ENCODE data around the gene TRPC4AP. TPM values are rescaled to one million over a fixed set of nuclear protein-coding genes. Genes with fewer than 3 reads are reported as not detected.

The TRPC4AP gene
- total and polyA plus RNA-seq, 2 of the 8 experiments (the other 6 are each of a cell fraction or from before 2014, with no cell fraction given) = 73.1 to 74.8 TPM

GRCh38 chr20:34976286-34976685 is 116.3 kb downstream of the TRPC4AP start:
- CTCF ChIA-PET (ENCODE audit: partially characterized antibody) = interaction anchor here (1.1 to 4.6 kb wide), 3 partner anchors 19 to 104 kb away, joined by 3 to 20 read pairs (median 4); partner anchors contain the start of gene GGT7
- Histone ChIP-seq H3K4me3 (ENCODE audit: extremely low read depth in 1 of 4, insufficient read depth in 2 of 4, low read depth in 3 of 4, low read length in 4 of 4) (no peak overlapping the region), H2BK20ac (ENCODE audit: low read length) (no peak overlapping the region), H3K9ac (replicated peaks in 1 of 4; ENCODE audit: extremely low read depth in 1 of 4, low read depth in 3 of 4, low read length in 3 of 4) (no peak overlapping the region), H3K27ac (ENCODE audit: low read depth, low read length) (no peak overlapping the region), H2BK5ac (ENCODE audit: low read depth, low read length) (no peak overlapping the region), H3K4me1 (replicated peaks in 1 of 4; ENCODE audit: control insufficient read depth in 3 of 4, insufficient read depth in 4 of 4, low read length in 3 of 4) (peaks cover 0 to 24% (median 8%) of the 10 kb centered on the region in 4 experiments; a peak in 5 of 7 replicates), H4K5ac (ENCODE audit: insufficient read length, low read depth, low read length) (no peak overlapping the region), H3K23me2 (ENCODE audit: low read depth, low read length) (no peaks in the 10 kb centered on the region), H3K18ac (ENCODE audit: extremely low read depth, low read length) (no peak overlapping the region), H3K79me2 (ENCODE audit: control insufficient read depth in 1 of 2, insufficient read depth in 2 of 2, low read length in 2 of 2) (no peaks in the 10 kb centered on the region), H2BK120ac (replicated peaks; ENCODE audit: low read depth, low read length) (no peak overlapping the region), H3K56ac (replicated peaks; ENCODE audit: insufficient read length, low read depth, low read length) (no peak overlapping the region), H4K8ac (ENCODE audit: extremely low read depth, insufficient read depth, low read length) (no peak overlapping the region), H3K27me3 (replicated peaks in 1 of 4; ENCODE audit: control insufficient read depth in 3 of 4, extremely low read depth in 1 of 4, insufficient read depth in 3 of 4, low read length in 3 of 4) (no peaks in the 10 kb centered on the region; a peak in 1 of 7 replicates), H3K9me3 (ENCODE audit: insufficient read depth in 2 of 2, low read depth in 1 of 2, low read length in 1 of 2) (no peaks in the 10 kb centered on the region), H3K79me1 (ENCODE audit: low read depth, low read length) (no peaks in the 10 kb centered on the region), H2AK5ac (ENCODE audit: low read depth, low read length) (no peak overlapping the region), H3K14ac (ENCODE audit: insufficient read length) (no peak overlapping the region), H2AFZ (ENCODE audit: low read length) (no peak overlapping the region), H2BK12ac (ENCODE audit: low read depth, low read length) (no peak overlapping the region), H4K20me1 (replicated peaks in 1 of 2; ENCODE audit: control insufficient read depth in 1 of 2, insufficient read depth in 2 of 2, low read length in 2 of 2) (no peaks in the 10 kb centered on the region), H4K91ac (replicated peaks; ENCODE audit: insufficient read length, low read length) (no peak overlapping the region), H3K4me2 (ENCODE audit: insufficient read depth in 1 of 2, low read depth in 2 of 2, low read length in 2 of 2) (no peak overlapping the region), H2BK15ac (ENCODE audit: low read length) (no peak overlapping the region), H3K36me3 (ENCODE audit: control insufficient read depth in 2 of 4, insufficient read depth in 4 of 4, low read length in 3 of 4) (no peaks in the 10 kb centered on the region), H3K23ac (ENCODE audit: insufficient read length) (no peak overlapping the region), H3K4ac (replicated peaks; ENCODE audit: insufficient read length, low read depth, low read length) (no peak overlapping the region)
- FAIRE-seq = no peak
- DNase-seq (ENCODE audit: low read depth in 1 of 2, low spot score in 2 of 2) = no peak
- POLR2A ChIA-PET (ENCODE audit: partially characterized antibody) = interaction anchor here (0.6 kb wide), 1 partner anchor 71 kb away, joined by 5 read pairs; no protein-coding TSS in a partner anchor
- 90% methylated on average over 12 of the region's 12 CpGs; no CpG with 5 or more reads in 1 of the 2 experiments for WGBS, 2 experiments (ENCODE audit: extremely low coverage in 1 of 2, insufficient coverage in 1 of 2, insufficient read length in 1 of 2, insufficient replicate concordance in 2 of 2, low coverage in 1 of 2, low lambda C conversion rate in 2 of 2, missing lambda C conversion rate in 1 of 2)
- TF ChIP-seq TAF7 (optimal IDR thresholded peaks at IDR 0.05; ENCODE audit: borderline replicate concordance, low read depth, low read length) (no peak), E2F6 (IDR thresholded peaks at IDR 0.05) (no peak), NRF1 (IDR thresholded peaks at IDR 0.05; ENCODE audit: low read depth, low read length) (no peak)

Measured in H1 (cell line).